Hepatocyte (in vitro differentiated cells): Measurements from ENCODE around the gene EEF1A2. TPM values are rescaled to one million over a fixed set of nuclear protein-coding genes. Genes with fewer than 3 reads are reported as not detected.

ENCODE experiments used
- DNase-seq: peaks from one replicate; pipeline ENCODE4 v3.0.0-alpha.2; 2016; ENCODE audit warnings: low spot score
- H2AFZ ChIP-seq: fragments of 200-600 bp; sonication (generic); 2 replicates; pipeline ENCODE4 v1.6.0; 2016; ENCODE audit warnings: antibody characterized with exemption, mild to moderate bottlenecking
- H3K27ac ChIP-seq: fragments of 200-600 bp; sonication (generic); 2 replicates; pipeline ENCODE4 v1.5.1; 2016; ENCODE audit warnings: mild to moderate bottlenecking
- H3K27me3 ChIP-seq: fragments of 200-600 bp; sonication (generic); 2 replicates; pipeline ENCODE4 v1.6.1; 2016
- H3K36me3 ChIP-seq: fragments of 200-600 bp; sonication (generic); replicated peaks from 2 replicates; pipeline ENCODE4 v1.5.1; 2016; ENCODE audit warnings: low read depth; ENCODE audit not compliant: insufficient read depth
- H3K4me1 ChIP-seq: fragments of 200-600 bp; sonication (generic); 2 replicates; pipeline ENCODE4 v1.5.1; 2016; ENCODE audit warnings: mild to moderate bottlenecking, moderate library complexity; ENCODE audit not compliant: insufficient read depth
- H3K4me2 ChIP-seq: fragments of 200-600 bp; sonication (generic); 2 replicates; pipeline ENCODE4 v1.6.0; 2016
- H3K4me3 ChIP-seq: fragments of 200-600 bp; sonication (generic); 2 replicates; pipeline ENCODE4 v1.5.1; 2016; ENCODE audit warnings: mild to moderate bottlenecking
- H3K79me2 ChIP-seq: fragments of 200-600 bp; sonication (generic); 2 replicates; pipeline ENCODE4 v1.6.0; 2017; ENCODE audit warnings: mild to moderate bottlenecking
- H3K9me2 ChIP-seq: fragments of 200-600 bp; sonication (generic); replicated peaks from 2 replicates; pipeline ENCODE4 v1.6.0; 2017; ENCODE audit warnings: mild to moderate bottlenecking; ENCODE audit not compliant: insufficient read depth
- H3K9me3 ChIP-seq: fragments of 200-600 bp; sonication (generic); 2 replicates; pipeline ENCODE4 v1.5.1; 2016; ENCODE audit warnings: low read depth, mild to moderate bottlenecking
- H4K20me1 ChIP-seq: fragments of 200-600 bp; sonication (generic); 2 replicates; pipeline ENCODE4 v1.6.0; 2016; ENCODE audit warnings: mild to moderate bottlenecking; ENCODE audit not compliant: insufficient read depth, poor library complexity, severe bottlenecking
- CTCF ChIP-seq: fragments of 200-600 bp; sonication (generic); IDR thresholded peaks from 2 replicates; pipeline ENCODE4 v1.5.1; 2016; ENCODE audit warnings: antibody characterized with exemption, mild to moderate bottlenecking; ENCODE audit not compliant: poor library complexity
- EZH2 ChIP-seq: fragments of 200-600 bp; sonication (generic); IDR thresholded peaks from 2 replicates; pipeline ENCODE4 v1.6.1; 2016; ENCODE audit warnings: antibody characterized with exemption, mild to moderate bottlenecking, borderline replicate concordance
- EZH2phosphoT487 ChIP-seq: fragments of 200-600 bp; sonication (generic); IDR thresholded peaks from one replicate; pipeline ENCODE4 v1.6.1; 2018; ENCODE audit warnings: antibody characterized with exemption, mild to moderate bottlenecking, low read depth, moderate library complexity; ENCODE audit not compliant: unreplicated experiment, severe bottlenecking
- WGBS: methylation state at CpG from one replicate; pipeline ENCODE4 v1.1.6; 2016; ENCODE audit warnings: low lambda C conversion rate; ENCODE audit errors: missing lambda C conversion rate; 5-methylcytosine and 5-hydroxymethylcytosine counted together
- polyA plus RNA-seq: library from polyadenylated mRNA; unstranded; fragments of >200 nt; fragmentation: Nextera tagmentation; extraction: Ambion mirVana; gene quantifications from 2 replicates; pipeline ENCODE4 v1.2.1, GENCODE V29; 2016
- total RNA-seq: library from RNA; depleted of rRNA; stranded (reverse); fragments of >200 nt; gene quantifications from 2 replicates; pipeline ENCODE4 v1.2.3, GENCODE V29; 2014

The EEF1A2 gene
- total and polyA plus RNA-seq, 2 experiments from 2014 or later = 12.0 to 23.5 TPM

- Histone ChIP-seq H2AFZ (no peak overlapping the region), H3K27ac (no peak overlapping the region), H3K4me1 (no peaks in the 10 kb centered on the region), H3K4me3 (no peak overlapping the region), H3K79me2 (no peaks in the 10 kb centered on the region), H3K9me3 (no peaks in the 10 kb centered on the region), H3K9me2 (no peaks in the 10 kb centered on the region), H3K4me2 (no peak overlapping the region), H3K27me3 (peaks cover 20% of the 10 kb centered on the region), H4K20me1 (no peaks in the 10 kb centered on the region), H3K36me3 (no peaks in the 10 kb centered on the region)
- TF ChIP-seq CTCF (no peak), EZH2 (no peak), EZH2phosphoT487 (no peak)
- 74% methylated on average over 2 of the region's 4 CpGs for whole genome bisulfite sequencing
- no peak for DNase-seq
These were observed 7.2 kb downstream of the EEF1A2 start for GRCh38 chr20:63491635-63492230.

GRCh38 chr20:63491078-63491477 is 7.8 kb downstream of the EEF1A2 start:
- Histone ChIP-seq H2AFZ (no peak overlapping the region), H3K9me2 (no peaks in the 10 kb centered on the region), H3K4me1 (no peaks in the 10 kb centered on the region), H3K27ac (no peak overlapping the region), H3K79me2 (no peaks in the 10 kb centered on the region), H3K27me3 (peaks cover 20% of the 10 kb centered on the region), H3K36me3 (no peaks in the 10 kb centered on the region), H3K4me3 (no peak overlapping the region), H3K9me3 (no peaks in the 10 kb centered on the region), H3K4me2 (no peak overlapping the region), H4K20me1 (no peaks in the 10 kb centered on the region)
- 94% methylated on average over 4 of the region's 4 CpGs for WGBS
- no peak for DNase-seq
- TF ChIP-seq CTCF (no peak), EZH2phosphoT487 (no peak), EZH2 (no peak)

- WGBS = 96% methylated on average over 23 of the region's 24 CpGs
These were observed 8.5 kb downstream of the EEF1A2 start for GRCh38 chr20:63490416-63490815.

More at GRCh38 chr20:63490416-63490815, 8.5 kb downstream of the EEF1A2 start:
- Histone ChIP-seq H3K4me1 (no peaks in the 10 kb centered on the region), H2AFZ (no peak overlapping the region), H3K4me2 (no peak overlapping the region), H3K27ac (no peak overlapping the region), H3K4me3 (no peak overlapping the region), H4K20me1 (no peaks in the 10 kb centered on the region), H3K27me3 (peaks cover 20% of the 10 kb centered on the region), H3K9me3 (no peaks in the 10 kb centered on the region), H3K9me2 (no peaks in the 10 kb centered on the region), H3K36me3 (no peaks in the 10 kb centered on the region), H3K79me2 (no peaks in the 10 kb centered on the region)
- TF ChIP-seq CTCF = no peak
- TF ChIP-seq EZH2 = no peak
- TF ChIP-seq EZH2phosphoT487 = no peak
- no peak for DNase-seq
